GM15510 (cell line): ENCODE measurements around the gene HPS4.

Experiments
- POLR2A ChIP-seq: IDR thresholded peaks from 3 replicates; pipeline ENCODE4 v1.6.1; 2011; ENCODE audit warnings: borderline replicate concordance; ENCODE audit not compliant: insufficient read length; ENCODE audit errors: extremely low read depth

The HPS4 gene

DNA sequence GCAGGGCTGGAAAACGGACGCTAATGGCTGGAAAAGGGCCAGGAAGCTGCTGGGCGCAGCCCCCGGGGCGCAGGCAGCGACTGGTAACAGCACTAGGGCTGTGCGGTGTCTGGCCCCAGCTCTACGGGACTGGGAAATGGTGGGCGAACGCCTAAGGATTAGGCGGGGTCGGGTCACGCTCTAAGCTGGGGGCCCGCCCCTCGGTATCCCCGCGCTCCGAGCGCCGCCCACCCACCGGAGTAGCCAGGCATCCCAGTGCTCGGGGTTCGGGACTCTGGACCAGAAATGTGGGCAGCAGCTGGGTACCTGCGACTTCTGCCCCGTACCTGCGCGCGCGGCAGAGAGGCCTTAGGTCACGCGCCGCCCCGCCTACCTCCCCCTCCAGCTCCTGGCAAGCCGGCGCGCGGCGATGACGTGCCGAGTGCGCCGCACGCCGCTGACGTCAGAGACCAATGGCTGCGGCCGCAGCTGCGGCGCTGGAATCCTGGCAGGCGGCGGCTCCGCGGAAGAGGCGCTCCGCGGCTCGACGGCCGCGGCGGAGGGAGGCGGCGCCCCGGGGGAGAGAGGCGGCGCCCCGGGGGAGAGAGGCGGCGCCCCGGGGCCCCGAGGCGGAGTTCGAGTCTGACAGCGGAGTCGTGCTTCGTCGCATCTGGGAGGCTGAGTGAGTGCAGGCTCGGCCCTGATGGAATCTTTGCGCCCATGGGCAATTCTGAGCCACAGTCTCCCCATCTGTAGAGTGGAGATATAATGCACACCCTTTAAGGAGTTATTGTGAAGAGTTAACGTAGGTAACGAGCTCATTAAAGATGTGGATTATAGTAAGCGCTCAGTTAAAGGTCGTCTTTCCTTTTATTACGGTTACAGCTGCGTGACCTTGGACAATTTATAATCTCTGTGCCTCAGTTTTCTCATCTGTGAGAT lies at the start of gene HPS4, which contains the start of gene SRRD:
TSS of gene HPS4 (minus strand) at position 345 of the 921 bp plus-strand sequence. CDS start 2,021 bp downstream, outside the sequence.
TSS of gene SRRD (plus strand) at position 439 of the 921 bp plus-strand sequence. CDS start at position 453, 14 bp downstream.
- TF ChIP-seq POLR2A: peak; percentile 91

DNA sequence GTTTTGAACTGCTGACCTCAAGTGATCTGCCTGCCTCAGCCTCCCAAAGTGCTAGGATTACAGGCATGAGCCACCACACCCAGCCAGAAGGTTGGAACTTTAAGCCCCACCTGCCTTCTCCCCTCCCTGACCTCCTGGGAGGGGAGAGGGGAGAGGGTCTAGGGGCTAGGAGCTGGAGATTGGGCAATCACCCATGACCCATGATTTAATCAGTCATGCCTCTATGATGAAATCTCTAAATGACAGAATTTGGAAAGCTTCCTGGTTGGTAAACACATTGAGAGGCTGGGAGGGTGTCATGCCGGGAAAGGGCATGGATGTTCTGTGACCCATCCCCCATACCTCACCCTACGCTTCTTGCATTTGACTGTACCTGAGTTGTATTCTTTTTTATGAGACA lies 45.8 kb upstream of the HPS4 start:
- TF ChIP-seq POLR2A: no peak

DNA sequence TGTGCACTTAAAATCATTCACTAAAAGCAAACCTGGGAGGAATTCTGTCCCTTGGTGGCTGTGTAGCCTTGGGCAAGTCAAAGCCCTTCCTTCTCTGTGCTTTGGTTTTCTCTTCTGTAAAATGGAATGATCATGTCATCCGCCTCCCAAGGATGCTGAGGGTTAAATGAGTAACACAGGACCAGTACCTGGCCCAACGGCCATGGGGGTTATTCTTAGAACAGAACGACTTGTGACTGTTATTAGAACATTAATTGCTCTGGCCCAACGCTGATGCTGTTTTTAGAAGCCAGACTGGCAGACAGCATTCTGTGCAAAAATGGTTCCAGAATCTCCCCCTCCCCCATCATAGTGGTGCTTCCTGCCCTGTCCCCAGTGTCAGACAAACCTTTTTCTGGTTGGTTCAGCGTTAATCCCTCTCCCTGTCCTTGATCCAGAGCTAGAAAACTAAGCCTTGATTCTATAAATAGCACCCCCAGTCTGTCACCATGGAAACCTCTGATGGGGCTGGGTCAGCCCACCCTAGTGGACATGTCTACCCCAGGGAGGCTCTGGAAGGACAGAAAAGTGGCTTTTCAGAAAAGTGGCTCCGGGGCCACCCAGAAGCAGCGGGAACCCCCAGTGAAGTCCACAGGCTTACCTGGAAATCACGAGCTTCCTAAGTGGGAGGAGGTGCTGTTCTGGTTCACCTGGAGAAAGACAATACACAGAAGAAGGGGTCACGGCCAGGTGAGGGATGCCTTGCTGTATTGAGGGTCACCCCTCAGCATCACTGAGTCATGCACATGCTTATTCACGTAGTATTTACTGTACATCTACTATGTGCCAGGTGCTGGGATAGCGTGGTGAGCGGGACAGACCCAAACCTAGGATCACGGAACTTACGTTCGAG lies 44.2 kb upstream of the HPS4 start:
- TF ChIP-seq POLR2A: no peak

DNA sequence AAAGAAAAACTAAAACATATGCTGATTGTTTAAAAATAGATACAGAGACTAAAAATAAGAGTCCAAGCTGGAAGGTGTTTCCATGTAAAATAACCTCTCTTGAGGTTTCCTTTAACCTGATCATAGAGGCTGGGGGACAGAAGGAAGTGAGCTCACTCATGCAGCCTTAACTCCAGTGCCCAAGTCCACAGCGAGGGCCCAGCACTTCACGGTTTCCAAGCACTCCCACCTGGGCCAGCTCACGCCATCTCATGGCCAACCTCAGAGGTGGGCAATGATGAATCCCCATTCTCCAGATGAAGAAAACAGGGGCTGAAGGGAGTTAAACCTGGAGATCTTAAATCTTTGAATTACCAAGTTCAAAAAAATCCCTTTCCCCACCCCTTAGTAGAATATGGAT lies 43.6 kb upstream of the HPS4 start:
- no peak for TF ChIP-seq POLR2A

DNA sequence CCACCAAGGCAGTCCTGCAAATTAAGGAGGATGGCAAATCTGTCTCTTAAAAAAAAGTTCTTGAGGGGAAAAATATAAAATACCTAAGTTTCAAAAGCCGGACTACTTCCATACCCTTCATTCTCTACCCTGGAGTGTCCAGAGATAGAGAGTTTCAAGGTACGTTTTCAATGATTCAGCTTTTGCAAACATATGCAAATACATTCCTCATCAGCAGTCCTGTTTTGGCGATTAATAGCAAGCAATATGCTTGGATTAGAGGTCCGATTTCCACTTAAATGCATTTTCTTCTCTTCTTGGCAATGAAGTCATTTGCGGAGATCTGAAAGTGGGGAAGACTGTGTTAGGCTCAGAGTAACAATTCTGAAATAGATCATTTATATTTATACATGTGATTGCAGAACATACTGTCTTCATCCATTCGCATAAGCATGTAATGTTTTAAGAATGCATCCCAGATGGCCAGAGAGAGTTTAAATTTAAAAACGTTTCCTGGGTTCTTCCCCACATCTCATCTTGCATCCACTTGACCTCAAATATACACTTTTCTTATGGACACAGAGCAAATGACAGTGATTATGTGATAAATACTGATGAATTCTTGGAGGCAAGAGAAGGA lies 42.5 kb upstream of the HPS4 start:
- TF ChIP-seq POLR2A: no peak

DNA sequence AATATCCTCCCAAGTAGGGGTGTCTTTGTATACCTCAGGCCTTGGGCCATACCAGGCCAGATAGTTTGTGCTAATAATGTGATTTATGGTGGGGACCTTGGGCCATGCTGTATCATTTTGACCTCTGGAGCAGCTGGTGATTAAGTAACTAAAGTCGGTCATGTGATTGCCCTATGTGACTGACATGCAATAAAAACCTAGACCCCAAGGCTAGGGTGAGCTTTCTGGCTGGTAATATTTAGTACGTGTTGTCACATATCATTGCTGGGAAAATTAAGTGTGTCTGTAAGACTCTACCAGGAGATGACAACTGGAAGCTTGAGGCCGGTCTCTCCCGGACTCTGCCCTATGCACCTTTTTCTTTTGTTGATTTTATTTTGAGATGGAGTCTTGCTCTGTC lies 41.3 kb upstream of the HPS4 start:
- TF ChIP-seq POLR2A: no peak

DNA sequence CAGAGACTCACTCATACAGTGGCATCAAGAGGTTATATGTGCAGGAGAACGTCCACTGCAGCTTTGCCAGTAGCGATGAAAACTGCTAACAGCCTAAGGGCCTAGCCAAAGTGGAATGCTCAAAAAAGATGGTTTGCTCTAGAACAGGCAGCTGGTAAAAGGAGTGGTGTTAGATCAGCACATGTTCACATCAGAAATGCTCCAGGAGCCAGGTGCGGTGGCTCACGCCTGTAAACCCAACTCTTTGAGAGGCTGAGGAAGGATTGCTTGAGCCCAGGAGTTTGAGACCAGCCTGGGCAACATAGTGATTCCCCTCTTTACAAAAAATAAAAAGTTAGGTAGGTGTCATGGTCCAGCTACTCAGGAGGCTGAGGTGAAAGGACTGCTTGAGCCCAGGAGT lies 39.0 kb upstream of the HPS4 start:
- TF ChIP-seq POLR2A: no peak

DNA sequence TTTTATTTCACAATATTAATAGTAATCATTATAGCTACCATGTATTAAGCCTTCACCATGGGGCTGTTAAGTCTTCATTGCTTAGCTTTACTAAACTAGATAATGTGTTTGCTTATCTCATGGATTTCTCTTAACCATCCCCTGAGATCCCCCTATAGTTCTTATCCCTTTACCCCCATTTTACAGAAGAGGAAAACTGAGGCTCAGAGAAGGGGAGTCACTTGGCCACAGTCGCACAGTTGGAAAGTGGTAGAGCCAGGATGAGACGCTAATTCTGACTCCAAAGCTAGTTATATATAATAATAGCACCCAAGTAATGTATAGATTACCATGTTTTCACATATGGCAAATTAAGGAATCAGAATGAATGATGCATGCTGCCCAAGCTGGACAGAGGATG lies 38.4 kb upstream of the HPS4 start:
- no peak for TF ChIP-seq POLR2A

DNA sequence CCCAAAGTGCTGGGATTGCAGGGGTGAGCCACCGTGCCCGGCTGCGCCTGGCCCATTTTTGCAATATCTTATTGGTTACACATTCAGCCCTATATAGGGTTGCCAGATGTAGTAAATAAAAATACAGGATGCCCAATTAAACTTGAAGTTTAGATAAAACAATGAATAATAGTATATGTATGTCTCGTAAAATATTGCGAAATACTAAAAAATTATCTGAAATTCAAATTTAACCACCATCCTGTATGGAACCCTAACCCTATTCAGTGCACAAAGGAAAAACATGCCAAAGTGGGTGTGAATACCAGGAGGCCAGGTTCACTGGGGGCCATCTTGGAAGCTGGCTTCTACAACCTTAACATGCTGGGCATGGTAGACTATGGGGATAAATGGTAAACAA lies 33.8 kb upstream of the HPS4 start:
- no peak for TF ChIP-seq POLR2A

DNA sequence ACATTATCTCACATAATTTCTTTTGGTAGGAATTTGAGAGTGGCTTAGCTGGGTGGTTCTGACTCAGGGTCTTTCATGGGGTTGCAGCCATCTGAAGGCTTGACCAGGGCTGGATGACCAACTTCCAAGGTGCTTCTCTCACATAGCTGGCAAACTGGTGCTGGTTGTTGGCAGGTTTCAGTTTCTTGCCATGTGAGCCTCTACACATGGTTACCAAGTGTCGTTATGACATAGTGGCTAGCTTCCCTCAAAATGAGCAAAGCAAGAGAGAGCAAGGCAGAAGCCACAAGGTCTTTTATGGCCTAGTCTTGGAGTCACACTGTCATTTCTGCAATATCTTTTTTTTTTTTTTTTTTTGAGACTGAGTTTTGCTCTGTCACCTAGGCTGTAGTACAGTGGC lies 32.9 kb upstream of the HPS4 start:
- TF ChIP-seq POLR2A: no peak

DNA sequence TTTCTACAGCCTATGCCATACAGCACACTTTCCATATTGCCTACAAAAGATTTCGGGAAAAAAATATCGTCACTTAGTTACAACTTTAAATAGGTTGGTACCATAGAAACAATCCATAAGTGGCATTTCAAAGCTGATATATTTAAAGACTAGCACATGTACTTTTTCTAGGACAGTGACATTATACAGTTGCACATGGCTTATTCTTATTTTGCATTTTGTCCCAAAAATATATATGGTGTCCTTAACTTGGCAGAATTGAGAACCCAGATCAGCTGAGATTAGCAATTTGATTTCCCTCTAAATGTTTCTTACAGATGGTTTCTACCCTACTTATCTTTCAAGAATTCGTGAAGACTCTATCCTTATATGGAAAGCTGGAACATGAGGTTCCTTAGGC lies 32.3 kb upstream of the HPS4 start:
- TF ChIP-seq POLR2A: no peak

DNA sequence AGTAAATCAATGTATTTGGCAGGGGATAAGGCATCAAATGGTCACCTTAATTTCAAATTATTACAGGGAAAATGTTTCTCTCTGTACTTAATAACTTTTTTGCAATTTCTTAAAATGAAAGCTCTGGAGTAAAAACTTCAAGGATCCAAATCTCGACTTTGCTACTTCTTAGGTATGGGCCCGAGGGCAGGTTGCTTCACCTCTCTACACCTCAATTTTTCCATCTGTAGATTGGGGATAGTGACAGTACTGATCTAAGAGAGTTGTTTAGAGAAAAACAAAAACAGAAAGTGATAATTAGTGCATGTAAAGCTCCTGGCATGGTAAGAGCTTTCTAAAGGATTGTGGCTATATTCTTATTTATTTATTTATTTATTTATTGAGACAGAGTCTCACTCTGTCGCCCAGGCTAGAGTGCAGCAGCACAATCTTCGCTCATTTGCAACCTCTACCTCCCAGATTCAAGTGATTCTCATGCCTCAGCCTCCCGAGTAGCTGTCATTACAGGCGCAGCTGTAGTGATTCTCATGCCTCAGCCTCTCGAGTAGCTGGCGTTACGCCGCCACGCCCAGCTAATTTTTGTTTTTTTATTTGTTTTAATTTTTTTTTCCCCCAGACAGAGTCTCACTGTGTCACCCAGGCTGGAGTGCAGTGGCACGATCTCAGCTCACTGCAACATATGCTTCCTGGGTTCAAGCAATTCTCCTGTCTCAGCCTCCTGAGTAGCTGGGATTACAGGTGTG lies 31.0 kb upstream of the HPS4 start:
- TF ChIP-seq POLR2A: no peak

DNA sequence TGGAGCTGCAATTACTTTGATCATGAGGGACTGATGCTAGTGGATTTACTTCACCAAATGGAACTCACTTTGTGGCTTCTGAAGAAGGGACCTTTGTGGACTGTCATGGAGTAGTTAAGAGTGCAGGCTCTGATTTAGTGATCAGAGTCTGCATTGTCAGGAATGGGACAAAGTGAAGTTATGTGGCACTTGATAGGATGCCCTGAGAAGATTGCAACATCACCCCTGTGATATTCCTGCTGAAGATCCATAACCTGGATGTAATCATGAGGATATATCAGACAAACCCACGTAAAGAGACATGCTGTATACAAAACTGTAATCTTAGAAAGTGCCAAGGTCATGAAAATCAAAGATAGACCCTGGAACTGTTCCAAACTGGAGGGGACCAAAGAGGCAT lies 30.3 kb upstream of the HPS4 start:
- TF ChIP-seq POLR2A: no peak

DNA sequence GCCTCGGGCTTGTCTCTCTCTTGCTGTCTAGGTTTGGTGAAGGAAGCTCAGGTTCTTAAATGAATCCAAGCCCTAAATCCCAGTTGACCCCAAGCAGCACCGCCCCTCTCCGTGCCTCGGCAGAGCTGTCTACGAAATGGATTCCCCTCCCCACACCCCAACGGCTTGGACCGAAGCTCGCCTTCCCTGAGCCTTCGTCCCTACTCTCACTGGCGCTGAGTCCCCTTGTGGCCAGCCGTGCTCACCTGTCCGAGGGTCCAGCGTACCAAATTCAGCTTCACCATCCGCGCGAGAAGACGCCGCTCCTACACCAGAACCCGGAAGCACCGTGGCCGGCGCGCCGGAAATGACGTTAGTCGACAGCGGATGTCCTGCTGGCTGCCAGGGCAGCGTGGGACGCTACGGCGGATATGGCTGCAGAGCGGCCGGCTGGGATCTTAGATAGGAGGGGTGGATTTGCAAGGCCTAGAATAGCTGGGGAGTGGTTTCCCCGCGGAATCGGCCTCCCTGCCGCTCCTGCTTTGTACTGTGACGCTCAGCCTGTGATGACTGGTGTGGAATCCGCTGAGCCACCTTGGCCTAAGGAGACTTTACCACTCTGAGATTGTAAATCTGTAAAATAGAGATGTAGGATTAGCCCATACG lies 28.7 kb upstream of the HPS4 start, which contains the start of gene TFIP11:
TSS of gene TFIP11 (minus strand) at position 325 of the 645 bp plus-strand sequence. CDS start 2,201 bp downstream, outside the sequence.
- peak; percentile 86 for TF ChIP-seq POLR2A
